H1 (cell line): ENCODE measurements around the gene DNAH10. TPM values are rescaled to one million over a fixed set of nuclear protein-coding genes. Genes with fewer than 3 reads are reported as not detected.

Experiments used
- CTCF ChIA-PET: fragments of 300-600 bp; sonication (Branson Sonifier 250); formaldehyde crosslinking; loops from one replicate; lab custom pipeline; 2021; ENCODE audit not compliant: partially characterized antibody; lab: Charles Lee
- POLR2A ChIA-PET: fragments of 300-600 bp; sonication (Branson Sonifier 250); formaldehyde crosslinking; loops from one replicate; lab custom pipeline; 2021; ENCODE audit warnings: inconsistent platforms; ENCODE audit not compliant: partially characterized antibody; lab: Charles Lee
- DNase-seq, 2 experiments: peaks; one replicate each; pipeline versions ENCODE4 v3.0.0 to v3.0.0-alpha.2; 2010 to 2022; ENCODE audit warnings: low spot score in 2 of 2, low read depth in 1 of 2, mixed read lengths in 1 of 2
- FAIRE-seq: peaks from 2 replicates; lab custom pipeline; 2011; peaks lifted over from hg19 to GRCh38; lab: Jason Lieb, UNC
- H2AFZ ChIP-seq: 2 replicates; pipeline ENCODE4 v1.8.1; 2012; ENCODE audit warnings: low read length, inconsistent platforms
- H2AK5ac ChIP-seq: 2 replicates; pipeline ENCODE4 v1.6.1; 2013; ENCODE audit warnings: low read depth, low read length
- H2BK120ac ChIP-seq: replicated peaks from 2 replicates; pipeline ENCODE3; 2013; ENCODE audit warnings: low read depth, low read length, inconsistent platforms
- H2BK12ac ChIP-seq: 2 replicates; pipeline ENCODE4 v1.6.1; 2013; ENCODE audit warnings: low read depth, low read length
- H2BK15ac ChIP-seq: 2 replicates; pipeline ENCODE4 v1.6.1; 2013; ENCODE audit warnings: low read length
- H2BK20ac ChIP-seq: 2 replicates; pipeline ENCODE4 v1.6.1; 2013; ENCODE audit warnings: low read length
- H2BK5ac ChIP-seq: 2 replicates; pipeline ENCODE4 v1.6.1; 2013; ENCODE audit warnings: low read depth, low read length
- H3K14ac ChIP-seq: 2 replicates; pipeline ENCODE4 v1.6.1; 2013; ENCODE audit warnings: inconsistent platforms; ENCODE audit not compliant: insufficient read length
- H3K18ac ChIP-seq: 2 replicates; pipeline ENCODE4 v1.6.1; 2013; ENCODE audit warnings: low read length; ENCODE audit errors: extremely low read depth
- H3K23ac ChIP-seq: 2 replicates; pipeline ENCODE4 v1.6.1; 2013; ENCODE audit warnings: inconsistent platforms; ENCODE audit not compliant: insufficient read length
- H3K23me2 ChIP-seq: 2 replicates; pipeline ENCODE4 v1.6.1; 2013; ENCODE audit warnings: low read depth, low read length
- H3K27ac ChIP-seq: 2 replicates; pipeline ENCODE4 v1.6.1; 2011; ENCODE audit warnings: low read depth, low read length, inconsistent platforms
- H3K27me3 ChIP-seq, 4 experiments: replicated peaks in 1 of 4; 1 replicate in 1 of 4; 2 replicates in 3 of 4; pipeline versions ENCODE4 v1.6.1 to v1.8.1; 2011 to 2013; ENCODE audit warnings: low read length in 3 of 4, mild to moderate bottlenecking in 3 of 4, inconsistent platforms in 2 of 4, mixed read lengths in 2 of 4, moderate library complexity in 1 of 4; ENCODE audit not compliant: control insufficient read depth in 3 of 4, insufficient read depth in 3 of 4; ENCODE audit errors: extremely low read depth in 1 of 4
- H3K36me3 ChIP-seq, 4 experiments: 2 replicates each; pipeline versions ENCODE4 v1.6.1 to v1.8.1; 2011 to 2013; ENCODE audit warnings: mild to moderate bottlenecking in 4 of 4, low read length in 3 of 4, moderate library complexity in 2 of 4, control low read depth in 1 of 4, inconsistent platforms in 1 of 4; ENCODE audit not compliant: insufficient read depth in 4 of 4, control insufficient read depth in 2 of 4
- H3K4ac ChIP-seq: replicated peaks from 2 replicates; pipeline ENCODE3; 2013; ENCODE audit warnings: low read length, low read depth, mixed read lengths, inconsistent platforms; ENCODE audit not compliant: insufficient read length
- H3K4me1 ChIP-seq, 4 experiments: replicated peaks in 1 of 4; 1 replicate in 1 of 4; 2 replicates in 3 of 4; pipeline versions ENCODE4 v1.6.1 to v1.8.1; 2011 to 2013; ENCODE audit warnings: low read length in 3 of 4, inconsistent platforms in 2 of 4, mixed read lengths in 1 of 4; ENCODE audit not compliant: insufficient read depth in 4 of 4, control insufficient read depth in 3 of 4
- H3K4me2 ChIP-seq, 2 experiments: 2 replicates each; pipeline versions ENCODE4 v1.6.1 to v1.8.1; 2011 to 2013; ENCODE audit warnings: low read depth in 2 of 2, low read length in 2 of 2, control low read depth in 1 of 2, inconsistent platforms in 1 of 2, mild to moderate bottlenecking in 1 of 2; ENCODE audit not compliant: insufficient read depth in 1 of 2
- H3K4me3 ChIP-seq, 4 experiments: fragments of 200-600, 300-600 bp in 1 of 4; sonication (generic), shearing (Covaris generic), sonication (Bioruptor Twin) in 1 of 4; 2 replicates each; pipeline versions ENCODE4 v1.5.1 to v1.8.1; 2011 to 2016; ENCODE audit warnings: low read length in 4 of 4, low read depth in 3 of 4, control low read depth in 2 of 4, inconsistent platforms in 2 of 4, mild to moderate bottlenecking in 2 of 4, mixed read lengths in 1 of 4, moderate library complexity in 1 of 4; ENCODE audit not compliant: insufficient read depth in 2 of 4; ENCODE audit errors: extremely low read depth in 1 of 4
- H3K56ac ChIP-seq: replicated peaks from 2 replicates; pipeline ENCODE3; 2013; ENCODE audit warnings: low read depth, mild to moderate bottlenecking, mixed read lengths, low read length, inconsistent platforms; ENCODE audit not compliant: insufficient read length
- H3K79me1 ChIP-seq: 2 replicates; pipeline ENCODE4 v1.6.1; 2013; ENCODE audit warnings: low read depth, low read length, control low read depth
- H3K79me2 ChIP-seq, 2 experiments: 2 replicates each; pipeline versions ENCODE4 v1.6.1 to v1.8.1; 2012 to 2013; ENCODE audit warnings: low read length in 2 of 2, mild to moderate bottlenecking in 2 of 2, inconsistent platforms in 1 of 2; ENCODE audit not compliant: insufficient read depth in 2 of 2, control insufficient read depth in 1 of 2
- H3K9ac ChIP-seq, 4 experiments: replicated peaks in 1 of 4; 1 replicate in 1 of 4; 2 replicates in 3 of 4; pipeline versions ENCODE4 v1.6.1 to v1.8.1; 2011 to 2013; ENCODE audit warnings: low read depth in 3 of 4, low read length in 3 of 4, control low read depth in 2 of 4, mild to moderate bottlenecking in 2 of 4, moderate library complexity in 2 of 4, inconsistent platforms in 1 of 4; ENCODE audit errors: extremely low read depth in 1 of 4
- H3K9me3 ChIP-seq, 2 experiments: 2 replicates each; pipeline versions ENCODE4 v1.6.1 to v1.8.1; 2012 to 2013; ENCODE audit warnings: mild to moderate bottlenecking in 2 of 2, moderate library complexity in 2 of 2, control low read depth in 1 of 2, inconsistent platforms in 1 of 2, low read depth in 1 of 2, low read length in 1 of 2, mixed read lengths in 1 of 2; ENCODE audit not compliant: insufficient read depth in 2 of 2
- H4K20me1 ChIP-seq, 2 experiments: replicated peaks in 1 of 2; 2 replicates each; pipeline versions ENCODE3 to v1.8.1; 2011 to 2013; ENCODE audit warnings: inconsistent platforms in 2 of 2, low read length in 2 of 2, mild to moderate bottlenecking in 1 of 2; ENCODE audit not compliant: insufficient read depth in 2 of 2, control insufficient read depth in 1 of 2
- H4K5ac ChIP-seq: 2 replicates; pipeline ENCODE4 v1.6.1; 2013; ENCODE audit warnings: low read length, low read depth, mixed read lengths, inconsistent platforms; ENCODE audit not compliant: insufficient read length
- H4K8ac ChIP-seq: 2 replicates; pipeline ENCODE4 v1.8.0; 2013; ENCODE audit warnings: mild to moderate bottlenecking, moderate library complexity, low read length, inconsistent platforms; ENCODE audit not compliant: insufficient read depth; ENCODE audit errors: extremely low read depth
- H4K91ac ChIP-seq: replicated peaks from 2 replicates; pipeline ENCODE3; 2013; ENCODE audit warnings: low read length, mixed read lengths, inconsistent platforms; ENCODE audit not compliant: insufficient read length
- E2F6 ChIP-seq: IDR thresholded peaks from 2 replicates; pipeline ENCODE4 v1.6.1; 2012; ENCODE audit warnings: inconsistent platforms
- EGR1 ChIP-seq: IDR thresholded peaks from 2 replicates; pipeline ENCODE4 v1.6.1; 2011; ENCODE audit warnings: low read depth, low read length, borderline replicate concordance
- EZH2 ChIP-seq: fragments of 200-600 bp; sonication (generic); IDR thresholded peaks from 2 replicates; pipeline ENCODE4 v1.7.1; 2012; ENCODE audit warnings: low read depth, mild to moderate bottlenecking, moderate library complexity, low read length, inconsistent platforms; ENCODE audit not compliant: severe bottlenecking
- FOSL1 ChIP-seq: IDR thresholded peaks from 2 replicates; pipeline ENCODE4 v1.6.1; 2011; ENCODE audit warnings: mild to moderate bottlenecking, low read depth, low read length, moderate library complexity; ENCODE audit not compliant: insufficient read depth
- MAX ChIP-seq: IDR thresholded peaks from 2 replicates; pipeline ENCODE4 v1.6.1; 2012; ENCODE audit warnings: inconsistent platforms
- NANOG ChIP-seq: IDR thresholded peaks from 2 replicates; pipeline ENCODE4 v1.6.1; 2011; ENCODE audit warnings: low read length, low read depth, mild to moderate bottlenecking, inconsistent platforms; ENCODE audit not compliant: insufficient read depth, poor library complexity, severe bottlenecking
- RXRA ChIP-seq: IDR thresholded peaks from 2 replicates; pipeline ENCODE4 v1.6.1; 2011; ENCODE audit warnings: low read depth, mild to moderate bottlenecking, low read length, moderate library complexity; ENCODE audit not compliant: insufficient read depth
- SP4 ChIP-seq: IDR thresholded peaks from 2 replicates; pipeline ENCODE4 v1.6.1; 2012; ENCODE audit warnings: low read length, inconsistent platforms
- TAF1 ChIP-seq: IDR thresholded peaks from 2 replicates; pipeline ENCODE4 v1.6.1; 2011; ENCODE audit warnings: mild to moderate bottlenecking, low read depth, low read length
- WGBS, 2 experiments: shearing (Covaris generic) in 1 of 2; methylation state at CpG; one replicate each; pipeline versions ENCODE4 v1.1.6 to v1.1.7; 2013 to 2015; ENCODE audit warnings: low lambda C conversion rate in 2 of 2, mixed read lengths in 2 of 2, inconsistent platforms in 1 of 2, low coverage in 1 of 2, missing lambda C conversion rate in 1 of 2; ENCODE audit not compliant: insufficient replicate concordance in 2 of 2, insufficient coverage in 1 of 2, insufficient read length in 1 of 2; ENCODE audit errors: extremely low coverage in 1 of 2, missing lambda C conversion rate in 1 of 2; 5-methylcytosine and 5-hydroxymethylcytosine counted together
- polyA plus RNA-seq, 7 experiments: library from polyadenylated mRNA; depleted of rRNA in 3 of 7; stranded (reverse) in 5 of 7; unstranded in 2 of 7; fragments of >200 nt in 5 of 7; fragments of 200-250 nt in 2 of 7; gene quantifications; 1 replicate in 5 of 7; 2 replicates in 1 of 7; 4 replicates in 1 of 7; pipeline versions ENCODE4 v1.2.1 to v1.2.3, GENCODE V29; 2011 to 2013; ENCODE audit warnings: missing spikeins in 2 of 7, mixed read lengths in 2 of 7
- total RNA-seq: library from RNA; stranded (reverse); fragmentation: NEBNext Ultra II Directional; extraction: Animal tissue kit (Norgen Biotek cat#: 25700); gene quantifications from 2 replicates; pipeline ENCODE4 v1.2.1, GENCODE V29; 2021
- TF ChIP-seq, protein P1 (sequence below): IDR thresholded peaks from 2 replicates; pipeline ENCODE4 v1.6.1; 2011; ENCODE audit warnings: low read length, improper control_type of control experiment
- TF ChIP-seq, protein P2 (sequence below): IDR thresholded peaks from 2 replicates; pipeline ENCODE4 v1.6.1; 2011; ENCODE audit warnings: low read depth, mild to moderate bottlenecking, low read length; ENCODE audit not compliant: insufficient read depth

The DNAH10 gene
- total and polyA plus RNA-seq, 2 of the 8 experiments (the other 6 are each of a cell fraction or from before 2014, with no cell fraction given) = 0.02 to 0.24 TPM

- no peaks in the 10 kb centered on the region for H4K20me1 ChIP-seq
- no peak overlapping the region for H2AK5ac ChIP-seq
- H4K91ac ChIP-seq = no peak overlapping the region
- H2BK15ac ChIP-seq = no peak overlapping the region
- no peak overlapping the region for H3K4me2 ChIP-seq
- no peak overlapping the region for H4K8ac ChIP-seq
- H3K23ac ChIP-seq = no peak overlapping the region
- H4K5ac ChIP-seq = no peak overlapping the region
- no peak overlapping the region for H2BK120ac ChIP-seq
- DNase-seq = no peak
- H3K79me1 ChIP-seq = no peaks in the 10 kb centered on the region
- no peak overlapping the region for H3K27ac ChIP-seq
- FAIRE-seq = no peak
- H3K18ac ChIP-seq = no peak overlapping the region
- no peaks in the 10 kb centered on the region; a peak in 1 of 7 replicates for H3K27me3 ChIP-seq
- H3K4ac ChIP-seq = no peak overlapping the region
- ChIA-PET CTCF (interaction anchor here (0.6 to 1.0 kb wide), 2 partner anchors 77 to 99 kb away, joined by 3 to 4 read pairs; no protein-coding TSS in a partner anchor), POLR2A (no interaction called here)
- H3K79me2 ChIP-seq = no peaks in the 10 kb centered on the region
- no peaks in the 10 kb centered on the region for H3K36me3 ChIP-seq
- H3K9ac ChIP-seq = no peak overlapping the region
- H3K4me3 ChIP-seq = no peak overlapping the region
- H3K14ac ChIP-seq = no peak overlapping the region
- WGBS, 2 experiments = 94% methylated on average over 5 of the region's 6 CpGs; no CpG with 5 or more reads in 1 of the 2 experiments
- H2AFZ ChIP-seq = no peak overlapping the region
- no peaks in the 10 kb centered on the region for H3K4me1 ChIP-seq
- no peak overlapping the region for H3K56ac ChIP-seq
- H3K23me2 ChIP-seq = no peaks in the 10 kb centered on the region
- H3K9me3 ChIP-seq = peaks cover 3 to 6% of the 10 kb centered on the region in 2 experiments; a peak in 1 of 4 replicates
- H2BK12ac ChIP-seq = no peak overlapping the region
- no peak overlapping the region for H2BK5ac ChIP-seq
- no peak overlapping the region for H2BK20ac ChIP-seq
- TF ChIP-seq EZH2 (no peak), EGR1 (no peak), NANOG (no peak), TAF1 (no peak), FOSL1 (no peak), MAX (no peak), RXRA (no peak), E2F6 (no peak), SP4 (no peak)
- TF ChIP-seq, protein P1, sequence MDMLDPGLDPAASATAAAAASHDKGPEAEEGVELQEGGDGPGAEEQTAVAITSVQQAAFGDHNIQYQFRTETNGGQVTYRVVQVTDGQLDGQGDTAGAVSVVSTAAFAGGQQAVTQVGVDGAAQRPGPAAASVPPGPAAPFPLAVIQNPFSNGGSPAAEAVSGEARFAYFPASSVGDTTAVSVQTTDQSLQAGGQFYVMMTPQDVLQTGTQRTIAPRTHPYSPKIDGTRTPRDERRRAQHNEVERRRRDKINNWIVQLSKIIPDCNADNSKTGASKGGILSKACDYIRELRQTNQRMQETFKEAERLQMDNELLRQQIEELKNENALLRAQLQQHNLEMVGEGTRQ = no peak
- TF ChIP-seq, protein P2, sequence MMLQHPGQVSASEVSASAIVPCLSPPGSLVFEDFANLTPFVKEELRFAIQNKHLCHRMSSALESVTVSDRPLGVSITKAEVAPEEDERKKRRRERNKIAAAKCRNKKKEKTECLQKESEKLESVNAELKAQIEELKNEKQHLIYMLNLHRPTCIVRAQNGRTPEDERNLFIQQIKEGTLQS = no peak
Measured at GRCh38 chr12:123839826-123840225, 77.7 kb downstream of the DNAH10 start.
